AG04450 (cell line): ENCODE data around the gene DMAC2. TPM values are rescaled to one million over a fixed set of nuclear protein-coding genes. Genes with fewer than 3 reads are reported as not detected.
"Not testable (repeated sequence)": the region's sequence is repeated elsewhere in the genome, so short reads cannot be mapped to it uniquely, and the experiment has no call there.

Source experiments
- CTCF ChIA-PET: fragments of 300-600, 350-600 bp; formaldehyde crosslinking; extraction: SDS; loops from one replicate; lab custom pipeline; 2022; ENCODE audit warnings: antibody characterized with exemption, inconsistent platforms; lab: Charles Lee
- POLR2A ChIA-PET: fragments of 350-600 bp; formaldehyde crosslinking; extraction: SDS; loops from one replicate; lab custom pipeline; 2021; ENCODE audit warnings: antibody characterized with exemption, inconsistent platforms; lab: Yijun Ruan, JAX
- DNase-seq: peaks from one replicate; pipeline ENCODE4 v3.0.0-alpha.2; 2011; ENCODE audit warnings: low read depth, low spot score
- H3K27ac ChIP-seq: one replicate; pipeline ENCODE4 v1.5.1; 2012; ENCODE audit warnings: low read depth, low read length, control low read depth
- H3K27me3 ChIP-seq: one replicate; pipeline ENCODE4 v1.6.0; 2012; ENCODE audit warnings: low read length; ENCODE audit not compliant: control insufficient read depth, insufficient read depth
- H3K4me3 ChIP-seq: 2 replicates; pipeline ENCODE4 v1.5.1; 2011; ENCODE audit warnings: mild to moderate bottlenecking, low read depth, low read length, control low read depth
- H3K9me3 ChIP-seq: 2 replicates; pipeline ENCODE4 v1.5.1; 2012; ENCODE audit warnings: low read length; ENCODE audit not compliant: control insufficient read depth, insufficient read depth
- CTCF ChIP-seq: IDR thresholded peaks from 2 replicates; pipeline ENCODE4 v1.5.1; 2011; ENCODE audit warnings: low read depth, low read length, control low read depth, inconsistent platforms
- polyA minus RNA-seq: library from RNA; depleted of rRNA, polyadenylated mRNA; stranded (reverse); fragments of >200 nt; gene quantifications from 2 replicates; pipeline ENCODE4 v1.2.3, GENCODE V29; 2011; rRNA and poly(A)+ RNA removed
- polyA plus RNA-seq: library from polyadenylated mRNA; depleted of rRNA; stranded (reverse); fragments of >200 nt; gene quantifications from 2 replicates; pipeline ENCODE4 v1.2.3, GENCODE V29; 2011; rRNA removed

DMAC2 gene
- 58.2 and 64.7 TPM in 2 replicates for polyA plus RNA-seq
- 38.9 and 49.6 TPM in 2 replicates for polyA minus RNA-seq

GRCh38 chr19:41439441-41440222 lies at the start of gene DMAC2:
DMAC2 (minus strand) TSS chr19:41439912; CDS start chr19:41439899, 13 bp downstream.
- CTCF ChIA-PET: interaction anchor here (0.5 to 2.8 kb wide), 11 partner anchors 10 to 284 kb away, joined by 3 to 37 read pairs (median 4); no protein-coding TSS in a partner anchor
- POLR2A ChIA-PET: interaction anchor here (0.5 to 1.0 kb wide), 8 partner anchors 9 to 1095 kb away, joined by 3 to 8 read pairs (median 4); partner anchors contain the start of genes B3GNT8, B9D2 and RPS19

GRCh38 chr19:41486953-41487352 lies 47.2 kb upstream of the DMAC2 start:
- H3K4me3 ChIP-seq, DNase-seq, H3K9me3 ChIP-seq, H3K27ac ChIP-seq, CTCF ChIA-PET, POLR2A ChIA-PET, H3K27me3 ChIP-seq: not testable (repeated sequence)

More at GRCh38 chr19:41439441-41440222, at the start of gene DMAC2:
- Histone ChIP-seq H3K27me3 (peaks cover 4% of the 10 kb centered on the region), H3K4me3 (peak within 1 kb of the TSS; percentile 99), H3K27ac (peak within 1 kb of the TSS; percentile 92), H3K9me3 (no peaks in the 10 kb centered on the region; the same call in 1 of the 2 replicates)
- peak; percentile 51 for TF ChIP-seq CTCF
- peak; percentile 90 for DNase-seq

- Histone ChIP-seq H3K4me3 (no peak overlapping the region), H3K27ac (no peak overlapping the region), H3K27me3 (no peaks in the 10 kb centered on the region), H3K9me3 (no peaks in the 10 kb centered on the region)
- no peak for DNase-seq
- POLR2A ChIA-PET: no interaction called here
- CTCF ChIA-PET: interaction anchor here (1.4 kb wide), 1 partner anchor 36 kb away, joined by 6 read pairs; no protein-coding TSS in a partner anchor
- no peak for TF ChIP-seq CTCF
These were observed 45.1 kb upstream of the DMAC2 start for GRCh38 chr19:41484822-41485221.

GRCh38 chr19:41480336-41480735 lies 40.6 kb upstream of the DMAC2 start:
- H3K9me3 ChIP-seq: no peaks in the 10 kb centered on the region
- no peak for DNase-seq
- H3K4me3 ChIP-seq: no peak overlapping the region
- H3K27ac ChIP-seq: no peak overlapping the region
- ChIA-PET CTCF (no interaction called here), POLR2A (no interaction called here)
- H3K27me3 ChIP-seq: no peaks in the 10 kb centered on the region
- no peak for TF ChIP-seq CTCF

- Histone ChIP-seq H3K27me3 (no peaks in the 10 kb centered on the region), H3K27ac (no peak overlapping the region), H3K9me3 (no peaks in the 10 kb centered on the region), H3K4me3 (no peak overlapping the region)
- ChIA-PET POLR2A (no interaction called here), CTCF (no interaction called here)
- no peak for DNase-seq
- no peak for TF ChIP-seq CTCF
These were observed 40.1 kb upstream of the DMAC2 start for GRCh38 chr19:41479757-41480191.
